CD4-positive, alpha-beta T cell treated with Interleukin-21 for 1 hour (primary cell): Measurements from ENCODE around the gene PIGS.
A peak's percentile ranks its signal among the peaks of the same experiment; 100 is the strongest.

Experiments
- DNase-seq: peaks from one replicate; pipeline ENCODE4 v3.0.0-alpha.2; 2020

PIGS gene

GRCh38 chr17:28549236-28550132, 21.8 kb downstream of the PIGS start:
- peak; percentile 81 for DNase-seq

DNA sequence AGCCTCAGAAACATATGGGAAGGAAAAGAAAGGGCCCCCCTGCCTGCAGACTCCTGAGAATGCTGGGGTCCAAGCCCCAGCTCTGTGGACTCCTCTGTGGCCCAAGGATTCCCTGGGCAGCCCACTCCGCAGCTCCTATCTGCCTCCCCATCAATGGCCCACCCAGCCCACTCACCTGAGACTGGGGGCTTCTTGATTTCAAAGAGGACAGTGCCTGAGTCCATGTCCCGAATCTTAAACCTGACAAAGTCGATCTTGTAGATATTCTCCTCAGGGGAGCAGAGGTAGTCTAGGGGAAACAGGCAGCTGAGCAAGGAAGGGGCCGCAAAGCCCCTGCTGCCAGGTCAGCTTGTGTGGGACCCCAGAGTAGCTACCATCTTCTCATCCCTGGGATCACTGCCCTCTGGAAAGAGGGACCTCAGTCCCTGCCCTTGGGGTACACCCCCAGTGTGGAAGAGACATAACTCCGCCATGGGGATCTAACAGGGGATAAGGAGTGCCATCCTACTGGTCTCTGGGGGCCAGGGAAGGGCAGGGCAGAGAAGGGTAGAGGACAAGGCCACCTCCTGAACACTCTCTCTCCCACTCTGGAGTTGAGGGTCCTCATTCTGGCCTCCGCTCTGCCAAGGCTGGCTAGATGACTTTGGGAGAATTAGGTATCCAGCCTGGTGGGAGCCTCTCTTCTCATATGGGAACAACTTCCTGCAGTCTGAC, 22.8 kb downstream of the PIGS start:
- no peak for DNase-seq

GRCh38 chr17:28547623-28548416, 23.5 kb downstream of the PIGS start:
- peak; percentile 75 for DNase-seq

GRCh38 chr17:28547096-28547622, 24.2 kb downstream of the PIGS start:
- DNase-seq = no peak

DNA sequence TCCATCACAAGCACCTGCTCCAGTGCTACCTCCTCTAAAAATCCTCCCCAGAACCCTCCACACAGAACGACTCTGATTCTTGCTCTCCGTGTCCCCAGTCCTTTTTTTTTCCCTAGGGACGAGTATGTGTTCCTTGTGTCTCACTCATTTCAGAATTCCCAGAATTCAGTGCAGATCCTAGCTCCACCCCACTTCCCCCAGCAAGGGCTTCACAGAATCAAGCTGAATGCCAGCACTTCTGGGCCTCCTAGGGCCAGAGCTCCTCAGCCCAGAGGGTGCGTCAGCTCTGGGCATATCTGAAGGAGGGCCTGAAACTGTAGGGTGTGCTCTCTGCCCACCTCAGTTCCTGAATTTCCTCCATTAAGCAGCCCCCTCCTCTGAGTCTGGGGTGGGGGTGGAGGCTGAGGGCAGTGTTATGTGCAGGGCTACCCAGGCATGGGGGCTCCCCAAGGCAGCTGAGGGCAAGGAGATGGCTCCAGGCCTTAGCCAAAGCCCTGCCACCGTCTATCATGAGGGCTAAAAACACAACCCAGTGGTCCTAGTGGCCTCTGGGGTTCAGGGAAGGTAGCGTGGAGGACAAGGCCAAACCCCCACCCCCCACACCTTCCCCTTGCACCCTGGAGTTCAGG, 25.4 kb downstream of the PIGS start:
- DNase-seq = no peak

DNA sequence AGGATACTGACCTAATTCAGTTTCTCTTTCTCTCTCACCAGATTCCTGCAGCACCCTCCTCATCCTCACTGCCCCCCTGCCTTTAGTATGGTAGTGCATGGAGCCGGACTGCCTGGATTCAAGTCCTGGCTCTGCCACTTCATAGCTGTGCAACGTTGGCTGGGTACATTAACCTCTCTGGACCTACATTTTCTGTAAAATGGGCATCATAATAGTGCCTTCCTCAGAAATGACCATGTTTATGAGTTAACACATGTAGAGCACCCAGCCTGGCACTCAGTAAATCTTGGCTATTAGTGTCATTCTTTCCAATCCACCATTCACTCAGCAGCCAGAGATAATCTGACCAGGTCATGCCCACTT, 26.2 kb downstream of the PIGS start:
- DNase-seq = no peak

DNA sequence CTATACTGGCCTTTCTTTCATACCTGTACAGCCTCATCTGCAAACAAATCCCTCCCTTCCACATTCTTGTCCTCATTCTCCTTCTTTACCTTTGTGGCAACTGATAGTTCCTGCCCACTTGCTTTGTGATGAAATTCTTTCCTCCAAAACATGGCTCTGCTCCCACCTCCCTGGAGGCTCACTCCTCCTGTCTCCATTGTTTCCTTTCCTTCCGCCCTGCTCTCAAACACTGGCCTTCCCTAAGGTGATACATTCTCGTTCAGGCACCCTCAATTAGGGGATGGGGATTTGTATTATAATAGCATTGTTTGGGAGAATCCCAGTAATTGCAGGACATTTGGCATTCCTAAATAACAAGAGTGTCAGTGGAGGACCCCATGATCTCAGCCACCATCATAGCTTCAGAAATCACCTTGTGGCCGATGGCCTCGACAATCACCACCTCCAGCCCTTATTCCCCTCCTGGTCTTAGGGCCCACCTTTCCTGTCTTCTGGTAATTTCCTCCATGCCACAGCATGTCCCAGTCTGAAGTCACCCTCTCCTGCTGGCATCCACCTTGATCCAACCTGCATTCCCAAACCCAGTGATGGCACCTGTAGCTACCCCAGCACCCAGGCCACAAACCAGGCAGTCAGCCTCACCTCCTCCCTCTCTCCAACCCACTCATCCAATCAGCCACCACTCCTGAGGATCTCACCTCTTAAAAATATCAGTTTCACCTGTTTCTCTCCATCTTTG, 26.8 kb downstream of the PIGS start:
- DNase-seq = no peak

GRCh38 chr17:28541439-28541838, 29.9 kb downstream of the PIGS start:
- no peak for DNase-seq

- no peak for DNase-seq
Observed at GRCh38 chr17:28540231-28540630, 31.1 kb downstream of the PIGS start.

GRCh38 chr17:28538296-28538895, 32.9 kb downstream of the PIGS start:
- no peak for DNase-seq

- no peak for DNase-seq
Observed at GRCh38 chr17:28537219-28537610, 34.1 kb downstream of the PIGS start.

- no peak for DNase-seq
Observed at GRCh38 chr17:28536532-28537218, 34.6 kb downstream of the PIGS start.

- DNase-seq = no peak
Observed at GRCh38 chr17:28534740-28535375, 36.5 kb downstream of the PIGS start.

- no peak for DNase-seq
Observed at GRCh38 chr17:28533091-28533807, 38.1 kb downstream of the PIGS start.

GRCh38 chr17:28532050-28532960, 39.0 kb downstream of the PIGS start:
- DNase-seq = no peak

DNA sequence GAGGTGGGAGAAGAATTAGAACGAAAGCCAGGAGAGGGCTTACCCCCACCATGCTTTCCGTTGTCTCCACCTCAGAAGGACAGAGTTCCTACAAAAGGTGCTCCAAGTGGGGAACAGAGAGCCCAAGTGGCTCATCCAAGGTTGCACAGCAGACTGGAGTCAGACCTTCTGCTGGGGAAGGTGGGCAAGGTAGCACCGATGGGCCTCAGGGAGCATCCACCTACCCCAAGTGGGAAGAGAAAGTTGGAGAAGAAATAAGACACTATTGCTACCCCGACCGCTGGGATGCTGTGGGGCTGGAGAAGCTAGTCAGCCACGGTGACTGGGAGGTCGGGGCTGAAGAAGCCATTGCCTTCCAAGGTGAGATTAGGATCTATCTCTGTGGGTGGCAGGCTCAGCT, 40.4 kb downstream of the PIGS start:
- no peak for DNase-seq

DNA sequence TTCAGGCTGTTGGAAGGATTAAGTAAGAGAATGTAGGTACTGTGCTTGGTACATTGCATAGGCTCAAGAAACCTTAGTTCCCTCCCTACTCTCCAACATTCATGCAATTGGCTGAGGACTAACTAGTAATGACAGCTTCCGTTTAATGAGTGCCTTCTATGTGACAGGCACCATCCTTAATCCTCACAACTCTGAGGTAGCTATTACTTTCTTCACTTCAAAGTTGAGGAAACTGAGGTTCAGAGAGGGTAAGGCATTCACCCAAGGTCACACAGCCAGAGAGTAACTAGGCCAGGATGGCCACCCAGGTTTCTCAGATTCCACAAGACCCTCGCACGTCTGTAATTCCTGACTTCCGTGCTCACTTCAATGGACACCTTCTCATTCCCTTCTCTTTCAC, 41.1 kb downstream of the PIGS start:
- no peak for DNase-seq

DNA sequence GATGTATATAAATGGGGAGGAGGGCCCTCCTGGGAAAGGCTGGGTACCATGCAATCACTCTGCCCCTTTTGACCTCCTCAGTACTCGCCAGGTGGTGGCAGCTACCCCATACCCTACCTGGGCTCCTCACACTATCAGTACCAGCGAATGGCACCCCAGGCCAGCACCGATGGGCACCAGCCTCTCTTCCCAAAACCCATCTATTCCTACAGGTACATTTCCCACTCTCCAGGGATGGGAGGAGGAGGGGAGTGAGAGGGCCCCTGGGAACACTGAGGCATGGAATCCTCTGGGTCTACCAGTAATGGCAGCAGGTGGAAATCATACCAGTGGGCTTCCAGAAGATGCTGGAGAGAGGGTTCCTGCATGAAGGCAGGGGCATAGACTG, 42.3 kb downstream of the PIGS start:
- DNase-seq = no peak
